IMR-90 (cell line): ENCODE results near the gene GIMAP5.

Experiments used
- BHLHE40 ChIP-seq: fragments of 150-350 bp; IDR thresholded peaks from 2 replicates; pipeline ENCODE4 v1.6.1; 2016; ENCODE audit warnings: mild to moderate bottlenecking, low read depth, low read length
- FOS ChIP-seq: fragments of 150-350 bp; IDR thresholded peaks from 2 replicates; pipeline ENCODE4 v1.6.1; 2016; ENCODE audit warnings: low read depth, low read length
- MAZ ChIP-seq: IDR thresholded peaks from 2 replicates; pipeline ENCODE4 v1.6.1; 2012; ENCODE audit warnings: low read depth, mild to moderate bottlenecking, low read length, improper control_type of control experiment, moderate library complexity, borderline replicate concordance
- RCOR1 ChIP-seq: IDR thresholded peaks from 2 replicates; pipeline ENCODE4 v1.6.1; 2012; ENCODE audit warnings: mild to moderate bottlenecking, low read length, improper control_type of control experiment; ENCODE audit not compliant: insufficient replicate concordance
- TF ChIP-seq, protein P1 (sequence below): conservative IDR thresholded peaks from 2 replicates; pipeline ENCODE4 v1.5.1; 2012; ENCODE audit warnings: mild to moderate bottlenecking, low read depth, low read length, improper control_type of control experiment

DNA sequence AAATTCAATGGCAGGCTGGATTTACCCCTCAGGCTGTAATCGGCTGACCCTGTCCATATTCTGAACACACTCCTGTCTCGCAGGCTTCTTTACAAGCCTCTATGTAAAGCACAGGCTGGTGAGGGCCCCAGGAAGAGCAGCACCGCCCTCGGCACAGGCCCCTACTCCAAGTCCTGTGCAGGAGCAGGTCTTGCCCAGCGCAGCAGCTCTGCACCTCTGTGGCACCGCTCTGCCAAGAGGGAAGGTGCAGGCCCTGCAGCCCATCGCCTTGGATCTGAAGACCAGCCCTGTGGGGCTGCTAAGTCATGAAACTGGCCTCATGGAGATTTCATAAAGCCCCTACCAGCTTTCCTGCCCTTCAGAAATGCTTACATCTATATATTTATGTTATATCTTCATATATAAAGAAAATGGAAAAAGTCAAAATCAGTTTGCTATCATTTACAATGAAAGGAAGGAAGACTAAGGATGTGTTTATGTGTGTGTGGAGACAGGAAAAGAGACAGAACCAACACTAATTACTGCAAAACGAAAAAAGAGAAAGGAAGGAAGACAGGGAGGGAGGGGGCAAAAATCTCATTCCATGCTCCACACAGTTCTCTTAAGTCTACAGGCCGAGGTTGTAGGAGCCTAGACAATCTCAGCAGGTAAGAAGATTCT, 53.3 kb downstream of the GIMAP5 start:
- TF ChIP-seq BHLHE40 (no peak), FOS (no peak), MAZ (no peak), RCOR1 (no peak)
- TF ChIP-seq, protein P1, sequence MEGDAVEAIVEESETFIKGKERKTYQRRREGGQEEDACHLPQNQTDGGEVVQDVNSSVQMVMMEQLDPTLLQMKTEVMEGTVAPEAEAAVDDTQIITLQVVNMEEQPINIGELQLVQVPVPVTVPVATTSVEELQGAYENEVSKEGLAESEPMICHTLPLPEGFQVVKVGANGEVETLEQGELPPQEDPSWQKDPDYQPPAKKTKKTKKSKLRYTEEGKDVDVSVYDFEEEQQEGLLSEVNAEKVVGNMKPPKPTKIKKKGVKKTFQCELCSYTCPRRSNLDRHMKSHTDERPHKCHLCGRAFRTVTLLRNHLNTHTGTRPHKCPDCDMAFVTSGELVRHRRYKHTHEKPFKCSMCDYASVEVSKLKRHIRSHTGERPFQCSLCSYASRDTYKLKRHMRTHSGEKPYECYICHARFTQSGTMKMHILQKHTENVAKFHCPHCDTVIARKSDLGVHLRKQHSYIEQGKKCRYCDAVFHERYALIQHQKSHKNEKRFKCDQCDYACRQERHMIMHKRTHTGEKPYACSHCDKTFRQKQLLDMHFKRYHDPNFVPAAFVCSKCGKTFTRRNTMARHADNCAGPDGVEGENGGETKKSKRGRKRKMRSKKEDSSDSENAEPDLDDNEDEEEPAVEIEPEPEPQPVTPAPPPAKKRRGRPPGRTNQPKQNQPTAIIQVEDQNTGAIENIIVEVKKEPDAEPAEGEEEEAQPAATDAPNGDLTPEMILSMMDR = no peak
